SU-DHL-6 (cell line): ENCODE measurements around the gene PTPRA.

Source experiments
- EZH2phosphoT487 ChIP-seq: fragments of 200-600 bp; sonication (generic), shearing (Covaris generic); conservative IDR thresholded peaks from 2 replicates; pipeline ENCODE4 v1.6.1; 2018; ENCODE audit warnings: mild to moderate bottlenecking, antibody characterized with exemption, low read length, moderate library complexity, mixed read lengths
- TF ChIP-seq, protein P1 (sequence below): fragments of 200-600 bp; sonication (generic); IDR thresholded peaks from one replicate; pipeline ENCODE4 v1.5.1; 2017; ENCODE audit warnings: antibody characterized with exemption, mild to moderate bottlenecking, low read length, moderate library complexity; ENCODE audit not compliant: insufficient read depth, poor library complexity, severe bottlenecking

DNA sequence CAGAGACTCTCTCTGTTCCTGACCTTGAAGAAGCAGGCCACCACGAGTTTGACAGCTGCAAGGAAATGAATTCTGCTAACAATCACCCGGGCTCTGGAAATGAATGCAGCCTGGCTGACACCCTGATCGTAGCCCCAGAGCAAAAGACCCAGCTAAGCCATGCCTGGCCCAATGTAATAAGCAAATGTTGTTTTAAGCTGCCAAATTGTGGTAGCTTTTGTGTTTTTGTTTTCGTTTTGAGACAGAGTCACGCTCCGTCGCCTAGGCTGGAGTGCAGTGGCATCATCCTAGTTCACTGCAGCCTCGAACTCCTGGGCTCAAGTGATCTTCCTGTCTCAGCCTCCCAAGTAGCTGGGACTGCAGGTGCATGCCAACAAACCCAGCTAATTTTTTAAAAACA lies 194.8 kb downstream of the PTPRA start:
- no peak for TF ChIP-seq EZH2phosphoT487
- TF ChIP-seq, protein P1, sequence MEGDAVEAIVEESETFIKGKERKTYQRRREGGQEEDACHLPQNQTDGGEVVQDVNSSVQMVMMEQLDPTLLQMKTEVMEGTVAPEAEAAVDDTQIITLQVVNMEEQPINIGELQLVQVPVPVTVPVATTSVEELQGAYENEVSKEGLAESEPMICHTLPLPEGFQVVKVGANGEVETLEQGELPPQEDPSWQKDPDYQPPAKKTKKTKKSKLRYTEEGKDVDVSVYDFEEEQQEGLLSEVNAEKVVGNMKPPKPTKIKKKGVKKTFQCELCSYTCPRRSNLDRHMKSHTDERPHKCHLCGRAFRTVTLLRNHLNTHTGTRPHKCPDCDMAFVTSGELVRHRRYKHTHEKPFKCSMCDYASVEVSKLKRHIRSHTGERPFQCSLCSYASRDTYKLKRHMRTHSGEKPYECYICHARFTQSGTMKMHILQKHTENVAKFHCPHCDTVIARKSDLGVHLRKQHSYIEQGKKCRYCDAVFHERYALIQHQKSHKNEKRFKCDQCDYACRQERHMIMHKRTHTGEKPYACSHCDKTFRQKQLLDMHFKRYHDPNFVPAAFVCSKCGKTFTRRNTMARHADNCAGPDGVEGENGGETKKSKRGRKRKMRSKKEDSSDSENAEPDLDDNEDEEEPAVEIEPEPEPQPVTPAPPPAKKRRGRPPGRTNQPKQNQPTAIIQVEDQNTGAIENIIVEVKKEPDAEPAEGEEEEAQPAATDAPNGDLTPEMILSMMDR = no peak
